TTC549 (cell line): ENCODE measurements around the gene DLGAP1.
"Not testable (repeated sequence)": the region's sequence is repeated elsewhere in the genome, so short reads cannot be mapped to it uniquely, and the experiment has no call there.

Experiments
- FAIRE-seq: peaks from 2 replicates; lab custom pipeline; 2012; peaks lifted over from hg19 to GRCh38; lab: Jason Lieb, UNC

DLGAP1 gene

DNA sequence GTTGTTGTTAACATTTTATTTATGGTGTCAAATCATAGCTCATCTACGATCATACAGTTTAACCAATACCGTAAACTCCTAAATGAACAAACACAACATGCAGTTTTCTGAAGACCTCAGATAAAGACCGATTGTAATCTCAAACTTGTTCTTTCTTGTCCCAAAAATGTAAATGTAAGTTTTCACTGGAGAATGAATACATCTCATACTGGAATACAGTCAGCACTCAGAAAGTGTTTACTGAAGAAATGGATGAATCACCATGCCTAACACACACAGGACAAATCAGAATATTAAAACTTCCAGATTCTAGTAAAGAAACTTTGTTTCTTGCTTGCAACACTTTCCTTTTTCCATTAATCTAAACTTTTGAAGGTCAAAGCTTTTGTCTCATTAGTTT lies 380.5 kb downstream of the DLGAP1 start:
- FAIRE-seq: no peak

DNA sequence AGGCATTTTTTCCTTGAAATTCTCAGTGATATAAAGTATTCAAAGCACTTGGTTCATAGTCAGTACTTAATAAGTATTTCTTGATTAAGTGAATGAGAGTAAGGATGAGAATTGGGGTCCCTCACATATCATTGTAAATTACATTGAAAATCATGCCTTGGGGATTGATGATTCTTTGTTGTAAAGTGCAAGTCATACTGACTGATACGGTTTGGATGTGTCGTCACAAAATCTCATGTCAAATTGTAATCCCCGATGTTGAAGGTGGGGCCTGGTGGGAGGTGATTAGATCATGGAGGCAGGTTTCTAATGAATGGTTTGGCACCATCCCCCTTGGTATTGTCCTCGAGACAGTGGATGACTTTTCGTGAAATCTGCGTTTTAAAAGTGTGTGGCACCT lies 385.9 kb downstream of the DLGAP1 start:
- no peak for FAIRE-seq

DNA sequence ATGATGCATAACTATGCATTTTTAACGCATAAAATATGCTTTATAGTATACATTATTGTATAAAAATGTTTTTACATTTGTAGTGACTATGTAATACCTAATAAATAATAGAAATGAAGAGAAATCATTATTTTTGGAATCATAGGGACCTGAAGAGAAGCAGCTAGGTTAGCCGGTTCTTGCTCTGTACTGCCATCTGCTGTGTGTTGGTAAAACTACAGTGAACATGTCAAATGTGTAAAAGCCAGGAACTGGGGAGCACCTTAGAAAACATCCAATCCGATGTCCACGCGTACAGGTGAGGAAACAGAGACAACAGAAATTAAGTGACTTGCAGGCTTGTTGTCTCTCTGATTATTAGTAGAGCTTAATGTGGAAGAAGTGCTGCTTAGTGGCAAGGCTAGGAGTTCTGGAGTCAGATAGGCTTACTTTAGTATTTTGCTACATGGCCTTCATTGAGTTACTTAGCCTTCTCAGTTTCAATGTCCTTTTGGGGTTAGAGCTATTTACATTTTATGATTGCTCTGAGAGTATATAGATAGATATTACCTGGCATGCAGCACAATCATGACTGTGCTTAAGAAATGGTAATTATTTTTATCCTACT lies 386.5 kb downstream of the DLGAP1 start:
- peak; percentile 87 for FAIRE-seq

DNA sequence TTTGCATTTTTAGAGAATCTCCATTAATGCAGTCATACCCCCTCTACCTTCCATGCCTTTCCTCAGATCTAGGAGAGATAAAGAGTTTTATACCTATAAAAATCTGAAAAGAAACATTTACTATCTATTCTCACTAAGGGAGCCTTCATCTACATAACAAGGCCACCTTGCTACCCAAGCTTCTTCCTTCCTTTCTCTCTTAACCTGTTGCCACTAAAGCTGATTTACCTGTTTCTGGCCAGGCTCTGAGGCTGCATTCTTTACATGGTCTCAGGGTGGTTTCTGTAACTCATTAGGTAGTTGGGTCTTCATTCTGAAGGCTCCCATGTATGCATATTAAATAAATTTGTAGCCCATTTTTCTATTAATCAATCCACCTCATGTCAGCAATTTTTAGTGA lies 391.6 kb downstream of the DLGAP1 start:
- FAIRE-seq: no peak

DNA sequence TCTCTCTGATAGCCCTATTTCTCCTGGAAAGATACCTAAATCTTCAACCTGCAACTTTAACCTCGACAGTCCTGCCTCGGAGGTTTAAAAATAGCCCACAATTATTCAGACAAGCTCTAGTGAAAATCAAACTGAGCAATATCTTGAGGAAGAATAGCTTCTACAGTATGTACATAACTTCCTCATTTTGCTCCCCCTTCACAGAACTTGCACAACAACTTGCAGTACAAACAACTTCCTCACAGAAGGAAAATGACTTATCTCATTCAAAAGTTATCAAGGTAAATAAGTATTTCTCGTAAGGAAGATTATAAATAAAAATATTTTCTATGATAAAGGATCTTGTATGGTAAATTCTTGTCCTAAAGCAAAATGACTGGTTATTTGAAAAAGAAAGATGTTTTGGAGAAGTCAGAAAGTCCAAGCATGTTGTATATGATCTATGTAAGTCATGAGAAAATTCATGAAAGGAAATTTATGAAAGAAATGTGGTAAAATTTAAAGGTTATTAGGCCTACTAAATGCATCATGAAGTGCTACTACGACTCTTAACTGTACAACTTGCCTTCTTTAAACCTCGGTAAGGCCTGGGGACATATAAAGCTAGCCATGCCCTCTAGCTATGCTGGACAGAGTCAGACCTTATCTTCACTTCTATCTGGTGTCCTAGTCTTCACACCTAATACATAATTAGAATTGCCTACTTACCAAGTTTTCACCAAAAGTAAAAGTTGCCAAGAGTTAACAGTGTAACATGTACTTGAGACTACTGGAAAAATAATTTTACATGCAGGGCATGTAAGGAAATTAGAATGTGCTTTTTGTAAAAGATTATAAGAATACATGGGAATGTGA lies 394.5 kb downstream of the DLGAP1 start:
- FAIRE-seq: no peak

DNA sequence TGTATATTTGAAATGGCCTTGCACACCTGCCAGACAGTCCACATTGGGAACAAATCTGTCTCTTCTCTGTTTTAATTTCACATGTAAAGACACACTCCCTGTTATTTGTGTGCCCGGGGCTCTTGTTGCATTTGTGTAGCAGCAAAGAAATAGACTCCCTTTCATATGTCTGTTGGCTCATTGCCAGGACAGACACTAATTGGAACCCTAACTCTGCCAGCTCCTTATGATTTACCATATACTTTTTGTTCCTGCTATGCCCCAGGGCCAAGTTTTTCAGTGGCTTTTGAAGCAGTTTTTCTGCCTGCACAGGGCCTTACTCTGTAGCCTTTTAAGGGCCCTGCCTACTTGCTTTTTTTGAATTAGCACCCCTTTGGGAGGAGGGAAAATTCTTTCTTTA lies 396.9 kb downstream of the DLGAP1 start:
- FAIRE-seq: no peak

DNA sequence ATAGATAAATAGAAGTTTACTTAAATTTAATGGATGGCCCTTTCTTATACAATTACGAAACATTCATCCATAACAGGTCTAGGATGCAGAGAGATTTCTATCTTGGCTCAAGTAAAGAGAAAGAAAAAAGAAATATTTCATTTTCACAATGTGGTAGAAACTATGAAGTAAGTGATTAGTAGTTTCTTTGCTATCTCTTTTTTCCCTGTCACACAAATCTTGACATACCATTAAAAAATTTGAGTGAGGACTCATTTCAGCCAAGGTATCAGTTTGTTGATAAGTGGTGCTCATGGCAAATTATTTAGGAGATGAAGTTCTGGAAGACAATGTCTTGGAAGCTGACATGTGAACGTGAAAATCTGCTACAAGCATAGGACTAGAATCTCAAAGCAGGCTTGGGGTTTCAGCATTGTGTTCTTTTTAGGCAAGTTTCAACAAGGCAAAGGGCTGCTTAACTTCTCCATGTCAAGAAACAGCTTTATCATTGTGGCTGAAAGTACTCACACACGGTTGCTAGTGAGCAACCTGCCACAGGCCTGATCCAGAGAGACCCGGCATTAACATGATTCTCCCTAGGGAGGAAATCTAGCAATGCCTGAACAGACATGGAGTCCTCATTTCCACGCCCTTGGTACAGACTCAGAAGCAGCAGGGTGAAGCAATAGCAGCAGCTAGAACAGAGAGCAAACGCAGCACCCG lies 414.6 kb downstream of the DLGAP1 start:
- FAIRE-seq: no peak

DNA sequence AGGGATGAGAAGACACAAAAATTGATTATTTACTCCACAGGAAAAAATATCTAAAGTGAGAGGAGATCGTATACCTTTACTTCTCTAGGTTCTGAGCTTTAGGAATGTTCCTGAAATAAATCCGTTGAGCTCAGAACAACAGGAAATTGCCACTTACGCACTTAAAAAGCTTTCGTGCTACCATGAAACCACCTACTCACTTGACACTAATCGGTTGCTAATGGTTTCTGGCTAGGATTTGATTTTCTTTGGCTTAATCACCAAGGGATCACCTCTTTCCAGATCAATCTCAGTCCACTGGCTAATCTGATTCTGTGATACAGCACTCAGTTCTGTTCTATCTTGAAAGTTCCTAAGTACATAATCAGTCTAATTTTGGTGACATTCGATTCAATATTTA lies 419.6 kb downstream of the DLGAP1 start:
- FAIRE-seq: no peak

DNA sequence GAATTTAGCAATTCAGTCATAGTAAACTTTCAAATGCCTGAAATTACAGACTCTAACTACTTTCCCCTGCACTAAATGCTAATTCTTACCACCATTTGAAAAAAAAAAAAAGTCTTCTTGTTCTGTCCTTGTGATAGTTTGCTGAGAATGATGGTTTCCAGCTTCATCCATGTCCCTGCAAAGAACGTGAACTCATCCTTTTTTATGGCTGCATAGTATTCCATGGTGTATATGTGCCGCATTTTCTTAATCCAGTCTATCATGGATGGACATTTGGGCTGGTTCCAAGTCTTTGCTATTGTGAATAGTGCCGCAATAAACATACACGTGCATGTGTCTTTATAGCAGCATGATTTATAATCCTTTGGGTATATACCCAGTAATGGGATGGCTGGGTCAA lies 420.3 kb downstream of the DLGAP1 start:
- not testable (repeated sequence) for FAIRE-seq

DNA sequence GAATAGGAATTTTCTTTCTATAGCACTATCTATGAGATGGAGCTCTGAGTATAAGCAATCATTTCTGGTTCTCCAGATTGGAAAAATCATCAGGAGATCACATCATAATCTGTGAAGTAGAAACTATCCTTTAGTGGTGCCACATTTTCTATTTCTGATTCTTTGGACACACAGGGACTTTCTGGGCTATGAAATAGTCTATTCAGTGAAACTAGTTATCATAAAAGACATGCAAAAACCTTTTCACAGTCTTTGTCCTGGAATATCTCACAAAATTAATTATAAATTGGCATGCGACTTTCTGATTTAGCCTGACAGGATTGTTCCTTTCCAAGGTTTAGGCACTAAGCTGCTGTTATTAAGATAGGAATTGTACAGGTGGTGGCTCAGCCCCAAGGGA lies 428.6 kb downstream of the DLGAP1 start:
- FAIRE-seq: no peak

DNA sequence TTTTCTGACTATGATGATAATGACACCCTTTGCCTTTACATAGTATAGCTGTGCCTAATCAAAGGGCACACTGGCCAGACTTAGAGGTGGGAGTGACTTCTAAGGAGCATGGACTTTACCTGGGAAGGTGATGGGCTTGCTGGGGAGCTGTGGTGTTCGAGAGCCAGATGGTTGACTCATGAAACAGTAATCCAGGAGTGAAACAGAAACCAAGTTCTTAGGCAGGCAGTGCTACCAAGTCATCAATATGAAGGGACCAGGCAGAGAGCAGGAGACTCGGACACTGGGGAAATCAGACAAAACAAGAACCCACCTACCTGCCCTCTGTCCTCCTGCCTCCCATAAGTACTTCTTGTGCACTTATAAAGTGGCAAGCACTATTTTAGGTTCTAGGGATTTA lies 430.4 kb downstream of the DLGAP1 start:
- FAIRE-seq: no peak

DNA sequence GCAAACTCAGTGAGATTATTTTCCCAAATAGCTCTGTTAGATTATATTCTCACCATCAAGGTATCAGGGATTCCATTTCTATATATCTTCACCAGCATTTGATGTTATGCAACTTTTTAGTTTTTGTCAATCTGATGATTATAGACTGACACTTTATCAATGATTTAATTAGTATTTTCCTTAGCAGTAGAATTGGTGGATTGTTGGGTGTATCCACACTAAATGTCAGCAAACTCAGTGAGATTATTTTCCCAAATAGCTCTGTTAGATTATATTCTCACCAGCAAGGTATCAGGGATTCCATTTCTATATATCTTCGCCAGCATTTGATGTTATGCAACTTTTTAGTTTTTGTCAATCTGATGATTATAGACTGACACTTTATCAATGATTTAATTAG lies 432.4 kb downstream of the DLGAP1 start:
- not testable (repeated sequence) for FAIRE-seq

DNA sequence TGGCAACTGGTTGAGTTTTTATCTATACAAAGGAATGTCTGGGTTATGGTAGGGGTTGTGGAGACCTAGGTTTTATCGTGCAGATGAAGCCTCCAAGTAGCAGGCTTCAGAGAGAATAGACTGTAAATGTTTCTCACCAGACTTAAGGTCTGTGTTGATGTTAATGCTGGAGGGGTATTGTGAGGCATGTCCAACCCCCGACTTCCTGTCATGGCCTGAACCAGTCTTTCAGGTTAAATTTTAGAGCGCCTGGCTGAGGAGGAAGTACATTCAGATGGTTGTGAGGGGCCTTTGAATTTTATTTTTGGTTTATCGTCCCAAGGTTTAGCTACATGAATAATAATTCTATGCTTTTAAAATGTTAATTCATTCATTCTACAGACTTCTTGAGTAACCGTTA lies 435.1 kb downstream of the DLGAP1 start:
- FAIRE-seq: no peak

DNA sequence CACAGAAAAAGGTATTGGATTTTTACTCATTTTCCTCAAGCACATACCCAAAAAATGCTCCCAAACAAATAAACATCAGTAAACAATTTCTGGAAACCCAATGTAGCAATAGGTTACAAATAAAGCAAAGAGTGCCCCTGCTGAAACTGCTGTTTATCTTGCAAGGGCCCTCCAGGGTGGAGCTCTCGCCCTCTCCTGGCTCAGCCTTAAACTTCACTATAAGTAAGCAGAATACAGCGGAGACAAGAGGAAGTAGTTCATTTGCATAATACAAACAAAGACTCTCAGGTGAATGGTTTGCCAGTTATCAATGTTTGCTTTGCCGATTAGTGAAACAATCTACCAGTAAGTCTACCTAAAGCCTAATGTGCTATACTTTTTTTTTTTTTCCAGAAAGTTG lies 437.6 kb downstream of the DLGAP1 start:
- no peak for FAIRE-seq

DNA sequence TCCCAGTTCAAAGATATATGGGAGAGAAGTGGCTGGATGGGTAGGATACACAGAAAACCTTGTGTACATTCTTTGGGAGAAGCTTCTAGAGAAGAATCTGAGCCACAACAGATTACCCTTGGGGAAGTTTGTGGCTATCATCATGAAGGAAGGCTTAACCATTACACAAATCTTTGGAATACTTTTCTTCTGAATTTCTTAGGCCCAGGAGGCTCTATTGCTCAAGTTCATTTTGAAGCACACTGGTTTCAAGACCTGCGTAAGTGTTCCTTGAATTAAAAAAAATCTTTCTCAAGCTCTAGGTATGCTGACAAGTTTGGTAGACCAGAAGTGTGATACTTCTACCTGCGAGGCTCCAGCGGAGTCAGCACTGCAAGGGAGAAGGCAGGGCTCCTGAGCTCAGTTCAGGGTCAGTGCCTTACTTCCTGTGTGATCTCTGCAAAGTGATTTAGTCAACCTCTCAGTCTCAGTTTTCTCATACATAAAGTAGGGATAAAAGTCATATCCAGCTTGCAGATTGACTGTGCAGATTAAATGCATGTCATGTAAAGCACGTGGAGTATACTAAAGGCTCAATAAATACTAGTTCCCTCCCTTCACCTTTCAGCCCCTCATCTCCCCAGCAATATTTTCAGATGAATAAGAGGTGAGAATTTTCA lies 438.6 kb downstream of the DLGAP1 start:
- no peak for FAIRE-seq

DNA sequence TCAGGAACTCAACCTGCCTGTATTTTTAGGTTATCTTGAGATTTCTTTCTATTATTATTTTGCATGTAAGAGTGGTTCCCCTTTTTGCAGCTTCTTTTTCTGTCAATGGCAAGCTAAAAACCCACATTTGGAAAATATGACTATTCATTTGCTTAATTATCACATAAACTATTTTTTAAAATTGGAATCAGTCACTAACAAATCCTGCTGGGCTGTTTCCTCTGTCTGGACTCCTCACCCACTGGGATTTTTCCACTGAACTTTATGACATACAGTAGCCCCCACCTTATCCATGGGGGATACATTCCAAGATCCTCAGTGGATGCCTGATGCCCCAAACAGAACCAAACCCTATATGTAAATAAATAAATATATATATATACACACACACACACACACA lies 447.3 kb downstream of the DLGAP1 start:
- no peak for FAIRE-seq

DNA sequence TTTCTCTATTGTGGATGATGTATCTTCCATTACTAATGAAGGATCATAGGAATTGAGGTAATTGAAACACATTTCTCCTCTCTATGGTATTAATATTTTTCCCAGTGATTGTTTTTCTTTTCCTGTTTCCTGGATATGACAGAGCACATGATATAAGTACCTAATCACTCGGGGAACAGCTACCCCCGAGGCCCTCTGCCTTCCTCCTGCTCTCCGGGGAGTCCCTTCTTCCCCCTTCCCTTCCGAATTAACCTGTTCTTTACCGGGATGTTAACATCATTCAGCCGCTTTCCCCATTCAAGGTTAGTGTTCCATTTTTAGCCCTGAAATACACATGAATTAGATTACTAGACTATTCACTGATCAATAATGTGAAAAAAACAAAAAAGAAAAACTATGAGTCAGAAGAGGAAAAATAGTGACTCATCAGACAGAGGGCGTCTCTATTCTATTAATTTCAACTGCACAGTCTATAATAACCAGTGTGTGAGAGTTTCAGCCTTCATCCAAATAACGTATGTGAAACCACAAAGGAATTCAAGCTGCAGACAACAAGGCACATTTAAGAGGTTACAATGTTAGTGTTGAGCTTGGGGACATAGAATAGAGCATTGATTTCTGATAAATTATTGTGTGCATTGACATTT lies 450.8 kb downstream of the DLGAP1 start:
- no peak for FAIRE-seq

DNA sequence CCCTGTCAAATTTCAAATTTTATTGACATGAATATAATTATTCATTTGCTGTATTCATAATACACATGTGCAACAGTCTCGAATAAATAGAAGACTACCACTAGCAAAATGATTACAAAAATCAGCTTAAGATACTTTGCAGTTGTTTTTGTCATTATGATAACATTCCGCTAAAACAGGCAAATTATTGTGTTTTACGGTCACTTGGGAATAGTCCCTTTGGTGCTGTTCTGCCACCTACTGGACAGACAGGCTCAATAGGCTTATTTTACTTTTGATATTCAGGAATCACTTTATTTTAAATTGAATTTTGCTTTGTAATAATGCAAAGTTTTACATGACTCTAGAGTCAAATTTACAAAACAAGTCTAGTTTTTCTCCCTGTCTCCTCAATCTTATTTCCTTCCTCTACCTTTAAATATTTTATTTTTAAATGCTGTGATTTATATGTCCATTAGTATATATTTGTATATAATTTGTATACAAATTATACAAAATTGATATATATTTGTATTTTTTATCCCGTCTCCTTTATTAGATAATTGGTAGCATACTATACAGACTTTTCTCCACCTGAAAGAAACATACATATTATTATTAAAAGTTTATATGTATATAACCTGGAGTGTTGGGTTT lies 456.3 kb downstream of the DLGAP1 start:
- FAIRE-seq: peak; percentile 80

DNA sequence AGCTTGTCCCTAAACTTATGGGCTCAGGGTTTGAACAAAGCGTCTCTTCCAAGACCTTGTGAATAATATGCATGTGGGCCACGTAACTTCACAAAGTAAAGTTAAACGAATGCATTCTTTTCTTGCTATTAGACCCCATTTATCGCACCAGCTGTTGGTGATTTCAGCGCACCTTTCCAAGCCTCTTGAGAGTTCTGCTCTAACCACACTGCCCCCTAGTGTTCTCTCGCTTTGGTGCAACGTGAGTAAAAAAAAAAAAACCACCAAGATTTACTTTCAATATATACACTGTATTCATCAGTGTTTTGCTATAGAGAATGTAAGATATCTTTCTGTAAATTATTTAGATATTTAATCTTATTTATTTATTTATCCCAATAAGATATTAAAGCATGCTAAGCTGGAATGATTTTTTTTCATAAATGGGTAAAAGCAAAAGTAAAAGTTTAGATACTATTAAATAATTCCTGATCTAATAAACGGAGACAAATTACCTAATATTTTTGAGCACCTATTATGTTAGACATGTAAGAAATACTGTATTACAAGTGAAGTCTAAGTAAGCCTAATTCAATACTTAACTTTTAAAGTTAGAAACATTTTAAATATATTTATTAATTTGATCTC lies 459.5 kb downstream of the DLGAP1 start:
- FAIRE-seq: peak; percentile 95

DNA sequence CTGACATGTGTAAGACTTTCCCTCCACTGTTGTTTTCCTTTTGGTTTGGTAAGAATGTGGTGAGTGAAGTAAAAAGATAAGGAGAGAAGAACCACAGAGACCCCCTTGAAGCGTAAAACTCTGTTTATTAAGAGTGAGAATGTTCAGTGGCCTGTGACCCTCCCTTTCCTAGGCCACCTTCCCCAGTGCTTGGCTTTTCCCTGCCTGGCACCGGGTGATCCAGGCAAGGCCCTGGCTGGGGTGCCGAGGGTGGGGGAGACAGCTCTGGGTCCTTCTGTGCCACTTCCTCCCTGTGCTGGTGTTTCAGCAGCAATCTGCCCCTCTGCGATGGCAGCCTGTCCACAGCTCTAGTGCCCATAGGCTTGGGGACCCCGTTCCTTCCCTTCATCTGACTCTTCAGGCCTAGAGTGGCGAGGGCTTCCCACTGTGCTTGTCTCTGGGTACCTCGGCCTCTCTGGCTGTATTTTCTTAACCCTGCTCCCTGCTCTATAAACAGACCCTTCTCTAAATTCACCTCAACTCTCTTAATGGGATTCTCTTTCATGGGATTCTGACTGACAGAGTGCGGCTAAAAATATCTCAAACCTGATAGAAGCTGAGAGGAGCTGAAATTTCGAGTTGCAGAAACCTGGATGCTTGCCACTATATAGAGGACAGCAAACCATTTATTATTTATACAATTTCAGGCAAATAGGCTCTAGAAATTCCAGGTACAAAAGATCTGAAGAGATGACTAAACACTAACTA lies 461.0 kb downstream of the DLGAP1 start:
- no peak for FAIRE-seq

DNA sequence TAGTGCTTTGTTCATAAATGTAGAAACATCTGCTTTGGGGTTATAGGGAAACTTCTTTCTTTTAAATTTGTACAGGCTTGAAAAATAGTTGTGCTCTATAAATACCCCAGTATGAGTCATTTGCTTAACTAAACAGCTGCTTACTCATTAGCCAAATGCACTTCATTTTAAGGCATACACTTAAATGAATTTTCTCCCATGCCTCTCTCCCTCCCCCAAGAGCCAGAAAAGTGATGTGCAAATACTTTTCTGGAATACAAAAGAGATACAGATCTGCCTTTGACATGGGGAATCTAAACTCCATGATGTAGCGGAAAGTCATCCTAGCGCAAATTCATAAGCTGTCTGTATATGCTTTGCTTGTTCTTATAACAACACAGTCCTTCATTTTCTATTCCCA lies 469.4 kb downstream of the DLGAP1 start:
- no peak for FAIRE-seq
